NCI-H82 (cell line): Measurements from ENCODE around the gene LRRC27.

Experiments
- DNase-seq: peaks from one replicate; lab custom pipeline; 2025; lab: John Stamatoyannopoulos, UW

Gene LRRC27

GRCh38 chr10:132301371-132302330, 30.3 kb upstream of the LRRC27 start:
- DNase-seq, result no peak

GRCh38 chr10:132302421-132303310, 29.3 kb upstream of the LRRC27 start:
- no peak for DNase-seq

- DNase-seq, result no peak
These were observed 28.5 kb upstream of the LRRC27 start for GRCh38 chr10:132303361-132304115.

GRCh38 chr10:132304756-132305509, 27.1 kb upstream of the LRRC27 start:
- DNase-seq, result no peak

- DNase-seq, result no peak
These were observed 26.2 kb upstream of the LRRC27 start for GRCh38 chr10:132305654-132306342.

- DNase-seq, result no peak
These were observed 25.7 kb upstream of the LRRC27 start for GRCh38 chr10:132306343-132306685.

GRCh38 chr10:132306864-132307751, 24.9 kb upstream of the LRRC27 start:
- DNase-seq, result peak; percentile 30

- peak; percentile 89 for DNase-seq
These were observed 24.0 kb upstream of the LRRC27 start, which contains the start of gene STK32C for GRCh38 chr10:132307823-132308586. TSS of gene STK32C (minus strand) at chr10:132307950. CDS start at chr10:132307833, 117 bp downstream.

GRCh38 chr10:132308587-132309470, 23.2 kb upstream of the LRRC27 start:
- DNase-seq, result no peak

- no peak for DNase-seq
These were observed 22.5 kb upstream of the LRRC27 start for GRCh38 chr10:132309471-132309865.

GRCh38 chr10:132309879-132310591, 22.0 kb upstream of the LRRC27 start:
- DNase-seq, result no peak

GRCh38 chr10:132310701-132311337, 21.2 kb upstream of the LRRC27 start:
- DNase-seq, result no peak

- DNase-seq, result peak; percentile 31
These were observed 20.6 kb upstream of the LRRC27 start for GRCh38 chr10:132311338-132311939.

GRCh38 chr10:132313305-132313704, 18.7 kb upstream of the LRRC27 start:
- no peak for DNase-seq

GRCh38 chr10:132313865-132314264, 18.1 kb upstream of the LRRC27 start:
- DNase-seq, result no peak

- no peak for DNase-seq
These were observed 17.7 kb upstream of the LRRC27 start for GRCh38 chr10:132314336-132314735.
